ENCODE data around the gene OR13C3.

- TF ChIP-seq RAD21 (IDR thresholded peaks at IDR 0.05; ENCODE audit: low read depth) (no peak), TAF1 (IDR thresholded peaks at IDR 0.05; ENCODE audit: low read depth) (no peak), REST (IDR thresholded peaks at IDR 0.05; ENCODE audit: low read depth) (no peak), CEBPB (IDR thresholded peaks at IDR 0.05) (no peak), MAX (IDR thresholded peaks at IDR 0.05) (no peak), EP300 (IDR thresholded peaks at IDR 0.05; ENCODE audit: borderline replicate concordance) (no peak), YY1 (IDR thresholded peaks at IDR 0.05; ENCODE audit: low read depth) (no peak), NFIC (IDR thresholded peaks at IDR 0.05) (no peak), CREB1 (IDR thresholded peaks at IDR 0.05; ENCODE audit: low read depth) (no peak)
These were observed 18.9 kb upstream of the OR13C3 start for GRCh38 chr9:104555521-104555920.

Data from Ishikawa (cell line).